ENCODE data around the gene MSI2.

Gene MSI2

GRCh38 chr17:57284583-57284982 lies 28.3 kb downstream of the MSI2 start:
- DNase-seq (ENCODE audit: low spot score in 2 of 2) = no peak
- peak; percentile 23 for ATAC-seq (ENCODE audit: low read depth)

GRCh38 chr17:57284984-57285646 lies 28.8 kb downstream of the MSI2 start:
- Mint-ChIP-seq H3K9me3 (no peaks in the 10 kb centered on the region), H3K4me1 (peaks cover 28% of the 10 kb centered on the region), H3K36me3 (peaks cover 8% of the 10 kb centered on the region), H3K27ac (peak overlapping the region; percentile 53), H3K4me3 (peak overlapping the region; percentile 50), H3K27me3 (no peaks in the 10 kb centered on the region)
- DNase-seq (ENCODE audit: low spot score in 2 of 2) (peak; percentile 29 to 44), ATAC-seq (ENCODE audit: low read depth) (peak; percentile 95)

More at GRCh38 chr17:57284583-57284982, 28.3 kb downstream of the MSI2 start:
- H3K4me1 Mint-ChIP-seq = peaks cover 30% of the 10 kb centered on the region
- no peaks in the 10 kb centered on the region for H3K27me3 Mint-ChIP-seq
- H3K36me3 Mint-ChIP-seq = peaks cover 12% of the 10 kb centered on the region
- H3K27ac Mint-ChIP-seq = peak overlapping the region; percentile 53
- H3K9me3 Mint-ChIP-seq = no peaks in the 10 kb centered on the region
- H3K4me3 Mint-ChIP-seq = peak overlapping the region; percentile 50

GRCh38 chr17:57285701-57286100 lies 29.4 kb downstream of the MSI2 start:
- DNase-seq (ENCODE audit: low spot score in 2 of 2) (no peak), ATAC-seq (ENCODE audit: low read depth) (no peak)
- Mint-ChIP-seq H3K4me1 (peaks cover 28% of the 10 kb centered on the region), H3K27ac (no peak overlapping the region), H3K4me3 (no peak overlapping the region), H3K27me3 (no peaks in the 10 kb centered on the region), H3K36me3 (peaks cover 8% of the 10 kb centered on the region), H3K9me3 (no peaks in the 10 kb centered on the region)

- Mint-ChIP-seq H3K4me3 (no peak overlapping the region), H3K4me1 (peaks cover 25% of the 10 kb centered on the region)
Observed at GRCh38 chr17:57286399-57287105, 30.2 kb downstream of the MSI2 start.

GRCh38 chr17:57288040-57288772 lies 31.9 kb downstream of the MSI2 start:
- Mint-ChIP-seq H3K9me3 (no peaks in the 10 kb centered on the region), H3K36me3 (peaks cover 6% of the 10 kb centered on the region), H3K4me3 (no peak overlapping the region), H3K27me3 (no peaks in the 10 kb centered on the region), H3K4me1 (peaks cover 25% of the 10 kb centered on the region), H3K27ac (no peak overlapping the region)
- no peak for ATAC-seq (ENCODE audit: low read depth)
- DNase-seq (ENCODE audit: low spot score in 2 of 2) = no peak

More at GRCh38 chr17:57286399-57287105, 30.2 kb downstream of the MSI2 start:
- peaks cover 9% of the 10 kb centered on the region for H3K36me3 Mint-ChIP-seq
- H3K27ac Mint-ChIP-seq = no peak overlapping the region
- no peaks in the 10 kb centered on the region for H3K9me3 Mint-ChIP-seq
- ATAC-seq (ENCODE audit: low read depth) = no peak
- no peaks in the 10 kb centered on the region for H3K27me3 Mint-ChIP-seq
- DNase-seq (ENCODE audit: low spot score in 2 of 2) = no peak

- H3K4me1 Mint-ChIP-seq = peaks cover 23% of the 10 kb centered on the region
- no peak overlapping the region for H3K27ac Mint-ChIP-seq
- peaks cover 3% of the 10 kb centered on the region for H3K36me3 Mint-ChIP-seq
- no peak for DNase-seq (ENCODE audit: low spot score in 2 of 2)
- no peaks in the 10 kb centered on the region for H3K27me3 Mint-ChIP-seq
- no peak for ATAC-seq (ENCODE audit: low read depth)
- H3K4me3 Mint-ChIP-seq = no peak overlapping the region
- no peaks in the 10 kb centered on the region for H3K9me3 Mint-ChIP-seq
Observed at GRCh38 chr17:57288773-57289121, 32.4 kb downstream of the MSI2 start.

- Mint-ChIP-seq H3K4me1 (peaks cover 25% of the 10 kb centered on the region), H3K9me3 (no peaks in the 10 kb centered on the region), H3K4me3 (no peak overlapping the region), H3K27ac (no peak overlapping the region), H3K36me3 (peaks cover 4% of the 10 kb centered on the region), H3K27me3 (no peaks in the 10 kb centered on the region)
- ATAC-seq (ENCODE audit: low read depth) = no peak
- no peak for DNase-seq (ENCODE audit: low spot score in 2 of 2)
Observed at GRCh38 chr17:57289130-57289529, 32.8 kb downstream of the MSI2 start.

- no peak overlapping the region for H3K4me3 Mint-ChIP-seq
- H3K27ac Mint-ChIP-seq = peak overlapping the region; percentile 58
- no peaks in the 10 kb centered on the region for H3K9me3 Mint-ChIP-seq
- DNase-seq (ENCODE audit: low spot score in 2 of 2) = no peak
- ATAC-seq (ENCODE audit: low read depth) = no peak
- peaks cover 7% of the 10 kb centered on the region for H3K36me3 Mint-ChIP-seq
- peaks cover 30% of the 10 kb centered on the region for H3K4me1 Mint-ChIP-seq
- H3K27me3 Mint-ChIP-seq = no peaks in the 10 kb centered on the region
Observed at GRCh38 chr17:57289613-57290012, 33.3 kb downstream of the MSI2 start.

- Mint-ChIP-seq H3K36me3 (peaks cover 14% of the 10 kb centered on the region), H3K4me3 (no peak overlapping the region), H3K9me3 (no peaks in the 10 kb centered on the region), H3K4me1 (peaks cover 20% of the 10 kb centered on the region), H3K27ac (no peak overlapping the region), H3K27me3 (no peaks in the 10 kb centered on the region)
- ATAC-seq (ENCODE audit: low read depth) (no peak), DNase-seq (ENCODE audit: low spot score in 2 of 2) (no peak)
Observed at GRCh38 chr17:57290981-57291380, 34.7 kb downstream of the MSI2 start.

- H3K4me1 Mint-ChIP-seq = peaks cover 18% of the 10 kb centered on the region
- no peak overlapping the region for H3K27ac Mint-ChIP-seq
- peaks cover 14% of the 10 kb centered on the region for H3K36me3 Mint-ChIP-seq
- no peak for ATAC-seq (ENCODE audit: low read depth)
- no peaks in the 10 kb centered on the region for H3K9me3 Mint-ChIP-seq
- H3K4me3 Mint-ChIP-seq = no peak overlapping the region
- no peak for DNase-seq (ENCODE audit: low spot score in 2 of 2)
- H3K27me3 Mint-ChIP-seq = no peaks in the 10 kb centered on the region
Observed at GRCh38 chr17:57292091-57292490, 35.8 kb downstream of the MSI2 start.

- Mint-ChIP-seq H3K4me3 (no peak overlapping the region), H3K4me1 (peaks cover 16% of the 10 kb centered on the region), H3K27ac (no peak overlapping the region), H3K36me3 (peaks cover 22% of the 10 kb centered on the region), H3K9me3 (peaks cover 3% of the 10 kb centered on the region), H3K27me3 (no peaks in the 10 kb centered on the region)
- no peak for ATAC-seq (ENCODE audit: low read depth)
- no peak for DNase-seq (ENCODE audit: low spot score in 2 of 2)
Observed at GRCh38 chr17:57293077-57293476, 36.8 kb downstream of the MSI2 start.

- ATAC-seq (ENCODE audit: low read depth) (no peak), DNase-seq (ENCODE audit: low spot score in 2 of 2) (no peak)
- Mint-ChIP-seq H3K27me3 (no peaks in the 10 kb centered on the region), H3K4me1 (peaks cover 10% of the 10 kb centered on the region), H3K4me3 (no peak overlapping the region), H3K9me3 (peaks cover 3% of the 10 kb centered on the region), H3K27ac (no peak overlapping the region), H3K36me3 (peaks cover 25% of the 10 kb centered on the region)
Observed at GRCh38 chr17:57294101-57294500, 37.8 kb downstream of the MSI2 start.

GRCh38 chr17:57294629-57295501 lies 38.5 kb downstream of the MSI2 start:
- Mint-ChIP-seq H3K9me3 (peaks cover 3% of the 10 kb centered on the region), H3K4me1 (peaks cover 11% of the 10 kb centered on the region), H3K36me3 (peaks cover 28% of the 10 kb centered on the region), H3K27me3 (no peaks in the 10 kb centered on the region), H3K27ac (no peak overlapping the region), H3K4me3 (no peak overlapping the region)
- DNase-seq (ENCODE audit: low spot score in 2 of 2) (no peak), ATAC-seq (ENCODE audit: low read depth) (no peak)

All from memory B cell (primary cell).